ENCODE measurements around the gene SEC24A.
"Not testable (repeated sequence)": the region's sequence is repeated elsewhere in the genome, so short reads cannot be mapped to it uniquely, and the experiment has no call there.

Gene SEC24A

GRCh38 chr5:134651531-134651930 lies 2.9 kb downstream of the SEC24A start:
- no peak for DNase-seq

- DNase-seq: no peak
Measured at GRCh38 chr5:134656690-134657089, 8.1 kb downstream of the SEC24A start.

- no peak for DNase-seq
Measured at GRCh38 chr5:134659456-134659855, 10.9 kb downstream of the SEC24A start.

GRCh38 chr5:134659922-134660321 lies 11.3 kb downstream of the SEC24A start:
- DNase-seq: no peak

- no peak for DNase-seq
Measured at GRCh38 chr5:134662971-134663370, 14.4 kb downstream of the SEC24A start.

GRCh38 chr5:134664448-134664847 lies 15.9 kb downstream of the SEC24A start:
- no peak for DNase-seq

- DNase-seq: not testable (repeated sequence)
Measured at GRCh38 chr5:134673546-134673945, 25.0 kb downstream of the SEC24A start.

GRCh38 chr5:134677357-134677756 lies 28.8 kb downstream of the SEC24A start:
- not testable (repeated sequence) for DNase-seq

- DNase-seq: not testable (repeated sequence)
Measured at GRCh38 chr5:134690144-134690543, 41.6 kb downstream of the SEC24A start.

- DNase-seq: no peak
Measured at GRCh38 chr5:134692722-134693121, 44.1 kb downstream of the SEC24A start.

- DNase-seq: no peak
Measured at GRCh38 chr5:134708301-134708700, 59.7 kb downstream of the SEC24A start.

GRCh38 chr5:134714120-134714519 lies 65.5 kb downstream of the SEC24A start:
- no peak for DNase-seq

- DNase-seq: no peak
Measured at GRCh38 chr5:134714541-134714940, 66.0 kb downstream of the SEC24A start.

- not testable (repeated sequence) for DNase-seq
Measured at GRCh38 chr5:134715466-134715865, 66.9 kb downstream of the SEC24A start.

GRCh38 chr5:134724872-134725271 lies 76.3 kb downstream of the SEC24A start:
- no peak for DNase-seq

- DNase-seq: no peak
Measured at GRCh38 chr5:134732819-134733218, 84.2 kb downstream of the SEC24A start.

- no peak for DNase-seq
Measured at GRCh38 chr5:134735243-134735642, 86.7 kb downstream of the SEC24A start.

GRCh38 chr5:134736173-134736812 lies 87.7 kb downstream of the SEC24A start:
- DNase-seq: no peak

- DNase-seq: peak; percentile 81
Measured at GRCh38 chr5:134738133-134738962, 89.8 kb downstream of the SEC24A start, which contains the start of gene CAMLG. Gene CAMLG (plus strand): TSS chr5:134738548. CDS start chr5:134738621, 73 bp downstream.

- DNase-seq: no peak
Measured at GRCh38 chr5:134738963-134739661, 90.5 kb downstream of the SEC24A start.

GRCh38 chr5:134741052-134741451 lies 92.5 kb downstream of the SEC24A start:
- no peak for DNase-seq

- DNase-seq: no peak
Measured at GRCh38 chr5:134742134-134742533, 93.5 kb downstream of the SEC24A start.

GRCh38 chr5:134749415-134749814 lies 100.8 kb downstream of the SEC24A start:
- DNase-seq: no peak

- no peak for DNase-seq
Measured at GRCh38 chr5:134758176-134758503, 109.6 kb downstream of the SEC24A start.

All from cortex of kidney (tissue), 1 donor.